ENCODE data around the gene ARHGAP21. TPM values are rescaled to one million over a fixed set of nuclear protein-coding genes. Genes with fewer than 3 reads are reported as not detected.

The ARHGAP21 gene
- total RNA-seq, 1 experiment from 2014 or later = 70.1 TPM

GRCh38 chr10:24579448-24579847 lies 144.2 kb downstream of the ARHGAP21 start:
- no peak for DNase-seq (ENCODE audit: low read depth)

GRCh38 chr10:24575481-24576002 lies 148.1 kb downstream of the ARHGAP21 start:
- no peak for DNase-seq (ENCODE audit: low read depth)

GRCh38 chr10:24574578-24575155 lies 149.0 kb downstream of the ARHGAP21 start:
- DNase-seq (ENCODE audit: low read depth) = no peak

GRCh38 chr10:24574161-24574560 lies 149.5 kb downstream of the ARHGAP21 start:
- no peak for DNase-seq (ENCODE audit: low read depth)

GRCh38 chr10:24571870-24572450 lies 151.7 kb downstream of the ARHGAP21 start:
- no peak for DNase-seq (ENCODE audit: low read depth)

GRCh38 chr10:24570658-24571426 lies 152.8 kb downstream of the ARHGAP21 start:
- DNase-seq (ENCODE audit: low read depth) = no peak

- DNase-seq (ENCODE audit: low read depth) = no peak
Measured at GRCh38 chr10:24569828-24570657, 153.6 kb downstream of the ARHGAP21 start.

- no peak for DNase-seq (ENCODE audit: low read depth)
Measured at GRCh38 chr10:24569330-24569796, 154.3 kb downstream of the ARHGAP21 start.

GRCh38 chr10:24568042-24568441 lies 155.6 kb downstream of the ARHGAP21 start:
- no peak for DNase-seq (ENCODE audit: low read depth)

GRCh38 chr10:24561453-24561852 lies 162.2 kb downstream of the ARHGAP21 start:
- DNase-seq (ENCODE audit: low read depth) = no peak

- peak; percentile 68 for DNase-seq (ENCODE audit: low read depth)
Measured at GRCh38 chr10:24556750-24557742, 166.6 kb downstream of the ARHGAP21 start.

- no peak for DNase-seq (ENCODE audit: low read depth)
Measured at GRCh38 chr10:24556126-24556749, 167.4 kb downstream of the ARHGAP21 start.

- DNase-seq (ENCODE audit: low read depth) = no peak
Measured at GRCh38 chr10:24554036-24554435, 169.7 kb downstream of the ARHGAP21 start.

- DNase-seq (ENCODE audit: low read depth) = peak; percentile 43
Measured at GRCh38 chr10:24553051-24553612, 170.6 kb downstream of the ARHGAP21 start.

- DNase-seq (ENCODE audit: low read depth) = no peak
Measured at GRCh38 chr10:24552346-24553016, 171.2 kb downstream of the ARHGAP21 start.

- no peak for DNase-seq (ENCODE audit: low read depth)
Measured at GRCh38 chr10:24551161-24551560, 172.5 kb downstream of the ARHGAP21 start.

GRCh38 chr10:24550680-24551079 lies 173.0 kb downstream of the ARHGAP21 start:
- DNase-seq (ENCODE audit: low read depth) = no peak

- DNase-seq (ENCODE audit: low read depth) = no peak
Measured at GRCh38 chr10:24545585-24545984, 178.1 kb downstream of the ARHGAP21 start.

- DNase-seq (ENCODE audit: low read depth) = no peak
Measured at GRCh38 chr10:24544776-24545175, 178.9 kb downstream of the ARHGAP21 start.

All from HT1080 (cell line).